Panc1 (cell line): ENCODE measurements around the gene PACSIN1.

Source experiments
- SIN3A ChIP-seq: IDR thresholded peaks from 2 replicates; pipeline ENCODE4 v1.6.1; 2012; ENCODE audit warnings: low read depth, mild to moderate bottlenecking, low read length, moderate library complexity, borderline replicate concordance; ENCODE audit not compliant: insufficient read depth
- TF ChIP-seq, protein P1 (sequence below): fragments of 450-650 bp; IDR thresholded peaks from 2 replicates; pipeline ENCODE4 v1.5.1; 2017; ENCODE audit warnings: mild to moderate bottlenecking

DNA sequence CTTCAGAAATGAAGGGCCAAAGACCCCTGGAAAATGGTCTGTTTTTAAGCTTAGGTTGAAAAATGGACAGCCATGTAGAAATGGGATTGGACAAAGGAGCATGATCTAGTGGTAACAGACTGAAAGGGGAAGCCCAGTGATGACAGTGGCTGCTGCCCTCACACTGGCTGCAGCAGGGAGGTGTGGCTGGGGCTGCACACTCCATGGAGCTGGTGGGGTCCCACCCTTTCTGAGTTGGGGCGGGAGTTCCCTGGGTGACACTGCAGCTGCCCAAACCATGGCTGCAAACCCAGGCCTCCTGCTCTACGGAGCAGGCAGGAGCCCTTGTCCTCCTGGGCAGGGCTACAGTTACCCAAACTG lies 8.5 kb upstream of the PACSIN1 start:
- TF ChIP-seq, protein P1, sequence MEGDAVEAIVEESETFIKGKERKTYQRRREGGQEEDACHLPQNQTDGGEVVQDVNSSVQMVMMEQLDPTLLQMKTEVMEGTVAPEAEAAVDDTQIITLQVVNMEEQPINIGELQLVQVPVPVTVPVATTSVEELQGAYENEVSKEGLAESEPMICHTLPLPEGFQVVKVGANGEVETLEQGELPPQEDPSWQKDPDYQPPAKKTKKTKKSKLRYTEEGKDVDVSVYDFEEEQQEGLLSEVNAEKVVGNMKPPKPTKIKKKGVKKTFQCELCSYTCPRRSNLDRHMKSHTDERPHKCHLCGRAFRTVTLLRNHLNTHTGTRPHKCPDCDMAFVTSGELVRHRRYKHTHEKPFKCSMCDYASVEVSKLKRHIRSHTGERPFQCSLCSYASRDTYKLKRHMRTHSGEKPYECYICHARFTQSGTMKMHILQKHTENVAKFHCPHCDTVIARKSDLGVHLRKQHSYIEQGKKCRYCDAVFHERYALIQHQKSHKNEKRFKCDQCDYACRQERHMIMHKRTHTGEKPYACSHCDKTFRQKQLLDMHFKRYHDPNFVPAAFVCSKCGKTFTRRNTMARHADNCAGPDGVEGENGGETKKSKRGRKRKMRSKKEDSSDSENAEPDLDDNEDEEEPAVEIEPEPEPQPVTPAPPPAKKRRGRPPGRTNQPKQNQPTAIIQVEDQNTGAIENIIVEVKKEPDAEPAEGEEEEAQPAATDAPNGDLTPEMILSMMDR, result no peak
- TF ChIP-seq SIN3A, result no peak
